Activated naive CD8-positive, alpha-beta T cell treated with anti-CD3 and anti-CD28 coated beads for 36 hours (primary cell): ENCODE measurements around the gene NPFF. TPM values are rescaled to one million over a fixed set of nuclear protein-coding genes. Genes with fewer than 3 reads are reported as not detected.

Source experiments
- DNase-seq: peaks from one replicate; pipeline ENCODE4 v3.0.0; 2021
- H3K27ac Mint-ChIP-seq: one replicate; pipeline ENCODE4 v1.8.0; 2022; ENCODE audit warnings: mild to moderate bottlenecking, moderate library complexity, mixed read lengths
- H3K27me3 Mint-ChIP-seq: one replicate; pipeline ENCODE4 v1.8.0; 2022; ENCODE audit warnings: mild to moderate bottlenecking, mixed read lengths
- H3K36me3 Mint-ChIP-seq: one replicate; pipeline ENCODE4 v1.8.0; 2021; ENCODE audit warnings: mild to moderate bottlenecking, mixed read lengths
- H3K4me1 Mint-ChIP-seq: one replicate; pipeline ENCODE4 v1.8.0; 2021; ENCODE audit warnings: mixed read lengths
- H3K4me3 Mint-ChIP-seq: one replicate; pipeline ENCODE4 v1.8.0; 2022; ENCODE audit warnings: mild to moderate bottlenecking, moderate library complexity, mixed read lengths
- H3K9me3 Mint-ChIP-seq: one replicate; pipeline ENCODE4 v1.8.0; 2022; ENCODE audit warnings: mixed read lengths
- total RNA-seq, 2 experiments: library from RNA; stranded (reverse); gene quantifications; one replicate each; pipeline ENCODE4 v1.2.3, GENCODE V29; 2021

NPFF gene
- total RNA-seq, 2 experiments from 2014 or later, result not detected

GRCh38 chr12:53461059-53461458 is 46.2 kb downstream of the NPFF start:
- H3K27ac Mint-ChIP-seq, result peak overlapping the region; percentile 54
- H3K4me3 Mint-ChIP-seq, result no peak overlapping the region
- peaks cover 44% of the 10 kb centered on the region for H3K4me1 Mint-ChIP-seq
- no peaks in the 10 kb centered on the region for H3K9me3 Mint-ChIP-seq
- H3K36me3 Mint-ChIP-seq, result peaks cover 60% of the 10 kb centered on the region
- no peak for DNase-seq
- no peaks in the 10 kb centered on the region for H3K27me3 Mint-ChIP-seq

- Mint-ChIP-seq H3K4me3 (no peak overlapping the region), H3K36me3 (peaks cover 72% of the 10 kb centered on the region), H3K4me1 (peaks cover 56% of the 10 kb centered on the region), H3K27me3 (no peaks in the 10 kb centered on the region), H3K9me3 (no peaks in the 10 kb centered on the region), H3K27ac (peak overlapping the region; percentile 8)
- no peak for DNase-seq
Measured at GRCh38 chr12:53459097-53459496, 48.2 kb downstream of the NPFF start.

Other genes with a start within 250 kb of the NPFF start
- 10 to 100 TPM; 66.3 to 67.7 TPM for gene ESPL1, start 239.2 kb downstream of the NPFF start, total RNA-seq
- 100 to 1,000 TPM; 309 to 321 TPM for gene PFDN5, start 211.9 kb downstream of the NPFF start, total RNA-seq
- 10 to 100 TPM; 73.4 to 79.7 TPM for gene MYG1, start 207.8 kb downstream of the NPFF start, total RNA-seq
- 10 to 100 TPM; 79.9 to 86.4 TPM for gene AAAS, start 185.9 kb downstream of the NPFF start, total RNA-seq
- not detected for gene SP7, start 171.1 kb downstream of the NPFF start, total RNA-seq
- gene SP1, start 127.3 kb downstream of the NPFF start, total RNA-seq, result 10 to 100 TPM; 65.8 to 68.1 TPM
- gene AMHR2, start 83.6 kb downstream of the NPFF start, total RNA-seq, result not detected
- 100 to 1,000 TPM; 221 to 247 TPM for gene PRR13, start 65.8 kb downstream of the NPFF start, total RNA-seq
- 1,000 to 10,000 TPM; 1,052 to 1,089 TPM for gene PCBP2, start 55.4 kb downstream of the NPFF start, total RNA-seq
- gene MAP3K12, start 8.0 kb downstream of the NPFF start, total RNA-seq, result 1 to 10 TPM; 8.4 to 8.7 TPM
- gene TARBP2, start 6.2 kb downstream of the NPFF start, total RNA-seq, result 10 to 100 TPM; 41.0 to 47.3 TPM
- 10 to 100 TPM; 22.8 to 23.6 TPM for gene ATF7, start 118.9 kb upstream of the NPFF start, total RNA-seq
- 100 to 1,000 TPM; 274 to 286 TPM for gene ATP5MC2, start 168.6 kb upstream of the NPFF start, total RNA-seq
- gene CALCOCO1, start 220.0 kb upstream of the NPFF start, total RNA-seq, result 1 to 10 TPM; 8.8 to 9.6 TPM
- not detected for gene CISTR, start 244.5 kb upstream of the NPFF start, total RNA-seq